Hematopoietic multipotent progenitor cell treated with erythropoietin and hydrocortisone succinate and interleukin-3 and kit ligand, for 15 days (in vitro differentiated cells): ENCODE measurements around the gene CACNG6.
A peak's percentile ranks its signal among the peaks of the same experiment; 100 is the strongest.
"Not testable (repeated sequence)": the region's sequence is repeated elsewhere in the genome, so short reads cannot be mapped to it uniquely, and the experiment has no call there.

Source experiments
- DNase-seq: peaks from one replicate; pipeline ENCODE4 v3.0.0-alpha.2; 2015; ENCODE audit warnings: low spot score

Gene CACNG6

GRCh38 chr19:54002495-54003315 lies 11.3 kb downstream of the CACNG6 start:
- DNase-seq, result no peak

GRCh38 chr19:54009440-54009839 lies 18.0 kb downstream of the CACNG6 start:
- no peak for DNase-seq

GRCh38 chr19:54010474-54010873 lies 19.0 kb downstream of the CACNG6 start:
- no peak for DNase-seq

- DNase-seq, result no peak
Observed at GRCh38 chr19:54011507-54012211, 20.2 kb downstream of the CACNG6 start.

- no peak for DNase-seq
Observed at GRCh38 chr19:54013866-54014265, 22.4 kb downstream of the CACNG6 start.

- no peak for DNase-seq
Observed at GRCh38 chr19:54014920-54015560, 23.6 kb downstream of the CACNG6 start.

GRCh38 chr19:54017261-54017660 lies 25.8 kb downstream of the CACNG6 start:
- DNase-seq, result no peak

GRCh38 chr19:54021363-54021762 lies 29.9 kb downstream of the CACNG6 start:
- no peak for DNase-seq

- DNase-seq, result no peak
Observed at GRCh38 chr19:54021932-54022331, 30.5 kb downstream of the CACNG6 start.

- DNase-seq, result no peak
Observed at GRCh38 chr19:54023191-54023590, 31.8 kb downstream of the CACNG6 start.

- no peak for DNase-seq
Observed at GRCh38 chr19:54024660-54025059, 33.2 kb downstream of the CACNG6 start.

- no peak for DNase-seq
Observed at GRCh38 chr19:54026656-54027055, 35.2 kb downstream of the CACNG6 start.

GRCh38 chr19:54029301-54029700 lies 37.9 kb downstream of the CACNG6 start:
- no peak for DNase-seq

- peak; percentile 55 for DNase-seq
Observed at GRCh38 chr19:54029930-54030490, 38.6 kb downstream of the CACNG6 start.

GRCh38 chr19:54030895-54031586 lies 39.6 kb downstream of the CACNG6 start:
- DNase-seq, result no peak

- DNase-seq, result no peak
Observed at GRCh38 chr19:54035215-54036178, 44.1 kb downstream of the CACNG6 start.

GRCh38 chr19:54036542-54036941 lies 45.1 kb downstream of the CACNG6 start:
- not testable (repeated sequence) for DNase-seq

GRCh38 chr19:54040003-54040402 lies 48.6 kb downstream of the CACNG6 start:
- DNase-seq, result no peak

GRCh38 chr19:54041969-54042606 lies 50.7 kb downstream of the CACNG6 start:
- no peak for DNase-seq

GRCh38 chr19:54042989-54043388 lies 51.6 kb downstream of the CACNG6 start:
- no peak for DNase-seq
